WTC11 (cell line): Measurements from ENCODE around the gene GTF2H3. TPM values are rescaled to one million over a fixed set of nuclear protein-coding genes. Genes with fewer than 3 reads are reported as not detected.

Experiments
- ATAC-seq: fragments of 200-7000 bp; cut with Tn5 transposase; 2 replicates; pipeline ENCODE4 v1.10.0; 2021; ENCODE audit warnings: mild to moderate bottlenecking, moderate library complexity
- CTCF ChIA-PET: fragments of 300-600 bp; sonication (Branson Sonifier 250); formaldehyde crosslinking; loops from one replicate; lab custom pipeline; 2021; ENCODE audit warnings: antibody characterized with exemption; lab: Charles Lee
- POLR2A ChIA-PET: fragments of 350-600 bp; sonication (Branson Sonifier 250); formaldehyde crosslinking; loops from one replicate; lab custom pipeline; 2021; ENCODE audit warnings: antibody characterized with exemption; lab: Charles Lee
- DNase-seq: peaks from one replicate; pipeline ENCODE4 v3.0.0; 2021; ENCODE audit warnings: low spot score
- H3K27ac Mint-ChIP-seq: 2 replicates; pipeline ENCODE4 v1.8.0; 2021; ENCODE audit warnings: mixed read lengths
- H3K27me3 Mint-ChIP-seq: 2 replicates; pipeline ENCODE4 v1.8.0; 2021; ENCODE audit warnings: low read depth, mild to moderate bottlenecking, moderate library complexity, mixed read lengths
- H3K36me3 Mint-ChIP-seq: 2 replicates; pipeline ENCODE4 v1.8.0; 2021; ENCODE audit warnings: mixed read lengths
- H3K4me1 Mint-ChIP-seq: 2 replicates; pipeline ENCODE4 v1.8.0; 2022; ENCODE audit warnings: mixed read lengths
- H3K4me3 Mint-ChIP-seq: 2 replicates; pipeline ENCODE4 v1.8.0; 2021; ENCODE audit warnings: mild to moderate bottlenecking, moderate library complexity, mixed read lengths
- H3K9me3 Mint-ChIP-seq: 2 replicates; pipeline ENCODE4 v1.8.0; 2021; ENCODE audit warnings: mixed read lengths
- ATF1 ChIP-seq: sonication (generic); formaldehyde crosslinking; IDR thresholded peaks from 2 replicates; pipeline ENCODE4 v1.8.1; 2023; ENCODE audit warnings: mild to moderate bottlenecking, moderate library complexity, missing genetic modification reagents
- CBFB ChIP-seq: sonication (generic); formaldehyde crosslinking; IDR thresholded peaks from 2 replicates; pipeline ENCODE4 v1.8.1; 2022; ENCODE audit warnings: mild to moderate bottlenecking, low read depth, missing genetic modification reagents
- CREM ChIP-seq: sonication (generic); formaldehyde crosslinking; IDR thresholded peaks from 2 replicates; pipeline ENCODE4 v1.8.1; 2022; ENCODE audit warnings: mild to moderate bottlenecking, missing genetic modification reagents, moderate library complexity
- EMX1 ChIP-seq: fragments of 250-450 bp; sonication (Bioruptor Pico); IDR thresholded peaks from 2 replicates; pipeline ENCODE4 v1.8.0; 2021; ENCODE audit warnings: mild to moderate bottlenecking
- ESRRA ChIP-seq: sonication (generic); formaldehyde crosslinking; IDR thresholded peaks from 2 replicates; pipeline ENCODE4 v1.8.1; 2022; ENCODE audit warnings: mild to moderate bottlenecking, missing genetic modification reagents, borderline replicate concordance
- PRDM15 ChIP-seq: sonication (generic); formaldehyde crosslinking; IDR thresholded peaks from 2 replicates; pipeline ENCODE4 v1.8.0; 2022; ENCODE audit warnings: missing genetic modification reagents
- SMAD4 ChIP-seq: sonication (generic); formaldehyde crosslinking; IDR thresholded peaks from 2 replicates; pipeline ENCODE4 v1.8.0; 2022; ENCODE audit warnings: mild to moderate bottlenecking, missing genetic modification reagents
- TP53 ChIP-seq: sonication (generic); formaldehyde crosslinking; IDR thresholded peaks from 2 replicates; pipeline ENCODE4 v1.8.1; 2023; ENCODE audit warnings: mild to moderate bottlenecking, missing genetic modification reagents
- USF2 ChIP-seq: sonication (generic); formaldehyde crosslinking; IDR thresholded peaks from 2 replicates; pipeline ENCODE4 v1.8.1; 2023; ENCODE audit warnings: mild to moderate bottlenecking, missing genetic modification reagents, moderate library complexity
- ZBTB43 ChIP-seq: sonication (generic); formaldehyde crosslinking; IDR thresholded peaks from 2 replicates; pipeline ENCODE4 v1.8.1; 2023; ENCODE audit warnings: mild to moderate bottlenecking, missing genetic modification reagents
- ZNF121 ChIP-seq: sonication (generic); formaldehyde crosslinking; IDR thresholded peaks from 2 replicates; pipeline ENCODE4 v1.8.0; 2023; ENCODE audit warnings: missing genetic modification reagents
- ZNF263 ChIP-seq: sonication (generic); formaldehyde crosslinking; IDR thresholded peaks from 2 replicates; pipeline ENCODE4 v1.8.1; 2022; ENCODE audit warnings: low read depth, mild to moderate bottlenecking, moderate library complexity, missing genetic modification reagents
- ZNF425 ChIP-seq: fragments of 250-450 bp; sonication (Bioruptor Pico); conservative IDR thresholded peaks from 2 replicates; pipeline ENCODE4 v1.9.0; 2021; ENCODE audit warnings: mild to moderate bottlenecking
- ZSCAN18 ChIP-seq: fragments of 250-450 bp; sonication (Bioruptor Pico); IDR thresholded peaks from 2 replicates; pipeline ENCODE4 v2.1.2; 2022; ENCODE audit warnings: mild to moderate bottlenecking, moderate library complexity
- total RNA-seq: library from RNA; stranded (reverse); gene quantifications from 3 replicates; pipeline ENCODE4 v1.2.3, GENCODE V29; 2021

GTF2H3 gene
- total RNA-seq, 1 experiment from 2014 or later = 31.6 TPM

- CTCF ChIA-PET = no interaction called here
Measured at GRCh38 chr12:123648401-123648800, 14.8 kb downstream of the GTF2H3 start.

More at GRCh38 chr12:123648401-123648800, 14.8 kb downstream of the GTF2H3 start:
- H3K27ac Mint-ChIP-seq = no peak overlapping the region
- TF ChIP-seq PRDM15 (CRISPR knock-in tag) (no peak), ZBTB43 (CRISPR knock-in tag) (no peak), ZSCAN18 (CRISPR knock-in tag) (no peak), SMAD4 (no peak), CREM (no peak), CBFB (CRISPR knock-in tag) (no peak), USF2 (CRISPR knock-in tag) (no peak), ZNF121 (CRISPR knock-in tag) (no peak), ZNF263 (CRISPR knock-in tag) (no peak), ESRRA (CRISPR knock-in tag) (no peak), ZNF425 (CRISPR knock-in tag) (no peak), TP53 (CRISPR knock-in tag) (no peak), ATF1 (CRISPR knock-in tag) (no peak), EMX1 (CRISPR knock-in tag) (no peak)
- POLR2A ChIA-PET = no interaction called here
- DNase-seq = no peak
- ATAC-seq = no peak
- H3K36me3 Mint-ChIP-seq = peaks cover 38% of the 10 kb centered on the region
- no peaks in the 10 kb centered on the region for H3K27me3 Mint-ChIP-seq
- no peaks in the 10 kb centered on the region for H3K9me3 Mint-ChIP-seq
- H3K4me3 Mint-ChIP-seq = no peak overlapping the region
- H3K4me1 Mint-ChIP-seq = no peaks in the 10 kb centered on the region
